Keratinocyte (primary cell): ENCODE results near the gene DIO1. TPM values are rescaled to one million over a fixed set of nuclear protein-coding genes. Genes with fewer than 3 reads are reported as not detected.
A peak's percentile ranks its signal among the peaks of the same experiment; 100 is the strongest.

ENCODE experiments used
- DNase-seq: peaks from one replicate; pipeline ENCODE4 v3.0.0-alpha.2; 2011; ENCODE audit warnings: low read depth, missing footprints, low spot score
- FAIRE-seq: peaks from 2 replicates; lab custom pipeline; 2011; peaks lifted over from hg19 to GRCh38; lab: Jason Lieb, UNC
- H2AFZ ChIP-seq: 2 replicates; pipeline ENCODE4 v1.6.0; 2012; ENCODE audit warnings: low read length, control low read depth, inconsistent platforms; ENCODE audit not compliant: control insufficient read depth
- H3K27ac ChIP-seq: 2 replicates; pipeline ENCODE4 v1.5.1; 2011; ENCODE audit warnings: low read length; ENCODE audit not compliant: control insufficient read depth, insufficient read depth
- H3K27me3 ChIP-seq: 3 replicates; pipeline ENCODE4 v1.6.0; 2011; ENCODE audit warnings: low read length; ENCODE audit not compliant: control insufficient read depth, insufficient read depth; ENCODE audit errors: extremely low read depth
- H3K36me3 ChIP-seq, 2 experiments: 2 replicates in 1 of 2; 3 replicates in 1 of 2; pipeline ENCODE4 v1.5.1; 2011; ENCODE audit warnings: low read length in 2 of 2, mild to moderate bottlenecking in 1 of 2; ENCODE audit not compliant: control insufficient read depth in 2 of 2, insufficient read depth in 2 of 2; ENCODE audit errors: extremely low read depth in 1 of 2
- H3K4me1 ChIP-seq: 3 replicates; pipeline ENCODE4 v1.5.1; 2011; ENCODE audit warnings: low read length; ENCODE audit not compliant: control insufficient read depth, insufficient read depth; ENCODE audit errors: extremely low read depth
- H3K4me2 ChIP-seq: 3 replicates; pipeline ENCODE4 v1.6.0; 2011; ENCODE audit warnings: low read depth, low read length; ENCODE audit not compliant: control insufficient read depth, insufficient read depth; ENCODE audit errors: extremely low read depth
- H3K4me3 ChIP-seq, 3 experiments: fragments of 200-600 bp in 1 of 3; sonication (generic) in 1 of 3; 2 replicates in 2 of 3; 3 replicates in 1 of 3; pipeline ENCODE4 v1.5.1; 2011 to 2016; ENCODE audit warnings: low read length in 3 of 3, mild to moderate bottlenecking in 3 of 3, control low read depth in 2 of 3, inconsistent platforms in 1 of 3, low read depth in 1 of 3, mixed read lengths in 1 of 3, mixed run types in 1 of 3, moderate library complexity in 1 of 3; ENCODE audit not compliant: control insufficient read depth in 2 of 3, insufficient read depth in 2 of 3; ENCODE audit errors: extremely low read depth in 1 of 3
- H3K79me2 ChIP-seq: 2 replicates; pipeline ENCODE4 v1.6.0; 2012; ENCODE audit warnings: low read length; ENCODE audit not compliant: control insufficient read depth, insufficient read depth
- H3K9ac ChIP-seq: 3 replicates; pipeline ENCODE4 v1.6.0; 2011; ENCODE audit warnings: low read length; ENCODE audit not compliant: control insufficient read depth, insufficient read depth; ENCODE audit errors: extremely low read depth
- H3K9me1 ChIP-seq: 3 replicates; pipeline ENCODE4 v1.6.0; 2011; ENCODE audit warnings: low read length; ENCODE audit not compliant: control insufficient read depth, insufficient read depth; ENCODE audit errors: extremely low read depth
- H3K9me3 ChIP-seq: 2 replicates; pipeline ENCODE4 v1.5.1; 2012; ENCODE audit warnings: low read depth, low read length; ENCODE audit not compliant: control insufficient read depth
- H4K20me1 ChIP-seq: 3 replicates; pipeline ENCODE4 v1.6.0; 2011; ENCODE audit warnings: low read length; ENCODE audit not compliant: control insufficient read depth, insufficient read depth; ENCODE audit errors: extremely low read depth
- CTCF ChIP-seq, 3 experiments: IDR thresholded peaks in 1 of 3; conservative IDR thresholded peaks in 1 of 3; optimal IDR thresholded peaks in 1 of 3; 2 replicates in 2 of 3; 3 replicates in 1 of 3; pipeline versions ENCODE3 to v1.5.1; 2011; ENCODE audit warnings: low read length in 3 of 3, mild to moderate bottlenecking in 3 of 3, moderate library complexity in 2 of 3, control low read depth in 1 of 3, inconsistent platforms in 1 of 3; ENCODE audit not compliant: insufficient read depth in 2 of 3; ENCODE audit errors: extremely low read depth in 1 of 3
- EZH2 ChIP-seq: IDR thresholded peaks from one replicate; pipeline ENCODE4 v1.6.1; 2012; ENCODE audit warnings: inconsistent platforms, mild to moderate bottlenecking, low read length, moderate library complexity
- dilution Hi-C: fragments of 300-500 bp; cut with MboI; formaldehyde crosslinking; loops from one replicate; pipeline ENCODE4 v1.7.0; 2020; ENCODE audit warnings: low sequenced_read_pairs; ENCODE audit not compliant: extremely low pct_ligation_motif_present
- polyA plus RNA-seq, 5 experiments: library from polyadenylated mRNA; depleted of rRNA in 3 of 5; stranded (reverse) in 3 of 5; stranded (forward) in 1 of 5; unstranded in 1 of 5; fragments of >200 nt; gene quantifications; 1 replicate in 1 of 5; 2 replicates in 3 of 5; 3 replicates in 1 of 5; pipeline versions ENCODE4 v1.2.1 to v1.2.3, GENCODE V29; 2011 to 2012; ENCODE audit warnings: missing spikeins in 2 of 5, low read depth in 1 of 5, low replicate concordance in 1 of 5

DIO1 gene
- polyA plus RNA-seq, 1 donor (not counting 4 experiments of a cell fraction or from before 2014, with no cell fraction given): not detected

GRCh38 chr1:53946252-53947171 lies 52.5 kb downstream of the DIO1 start, which contains the start of gene LRRC42:
Gene LRRC42 (plus strand): TSS chr1:53946350. CDS start chr1:53952000, 5,650 bp downstream.
- Histone ChIP-seq H3K79me2 (peaks cover 62% of the 10 kb centered on the region), H3K9me3 (no peaks in the 10 kb centered on the region), H3K27me3 (no peaks in the 10 kb centered on the region), H3K36me3 (peaks cover 3 to 18% of the 10 kb centered on the region in 2 experiments), H3K4me3 (peak within 1 kb of the TSS; percentile 79 to 90 (median 84)), H3K9ac (peak within 1 kb of the TSS; percentile 85), H4K20me1 (no peaks in the 10 kb centered on the region), H3K4me2 (peak within 1 kb of the TSS; percentile 98), H3K4me1 (peaks cover 29% of the 10 kb centered on the region), H3K9me1 (no peaks in the 10 kb centered on the region), H3K27ac (peak within 1 kb of the TSS; percentile 73), H2AFZ (peak within 1 kb of the TSS; percentile 93)
- DNase-seq: no peak
- dilution Hi-C loops: no loop called here
- FAIRE-seq: no peak
- peak in 2 of 3 experiments; percentile 23 to 27 for TF ChIP-seq CTCF (optimal IDR thresholded peaks at IDR 0.05 in 1 of 3, IDR thresholded peaks at IDR 0.05 in 1 of 3, conservative IDR thresholded peaks at IDR 0.05 in 1 of 3; ENCODE audit: extremely low read depth in 1 of 3, insufficient read depth in 2 of 3, low read length in 3 of 3)
- no peak for TF ChIP-seq EZH2

- no peaks in the 10 kb centered on the region for H4K20me1 ChIP-seq
- no peak for TF ChIP-seq CTCF (optimal IDR thresholded peaks at IDR 0.05 in 1 of 3, IDR thresholded peaks at IDR 0.05 in 1 of 3, conservative IDR thresholded peaks at IDR 0.05 in 1 of 3; ENCODE audit: extremely low read depth in 1 of 3, insufficient read depth in 2 of 3, low read length in 3 of 3)
- no peak for TF ChIP-seq EZH2
- peaks cover 66% of the 10 kb centered on the region for H3K79me2 ChIP-seq
- no peak for FAIRE-seq
- peak overlapping the region; percentile 80 for H3K9ac ChIP-seq
- dilution Hi-C loops: no loop called here
- no peaks in the 10 kb centered on the region for H3K27me3 ChIP-seq
- DNase-seq: no peak
- peaks cover 9 to 26% of the 10 kb centered on the region in 2 experiments for H3K36me3 ChIP-seq
- H3K4me1 ChIP-seq: peaks cover 28% of the 10 kb centered on the region
- peak overlapping the region; percentile 12 for H2AFZ ChIP-seq
- peak overlapping the region; percentile 71 to 90 (median 79) for H3K4me3 ChIP-seq
- peak overlapping the region; percentile 56 for H3K27ac ChIP-seq
- peak overlapping the region; percentile 94 for H3K4me2 ChIP-seq
- H3K9me1 ChIP-seq: no peaks in the 10 kb centered on the region
- H3K9me3 ChIP-seq: no peaks in the 10 kb centered on the region
Measured at GRCh38 chr1:53947172-53947907, 53.4 kb downstream of the DIO1 start.
